ENCODE measurements around the gene RORC.
"Not testable (repeated sequence)": the region's sequence is repeated elsewhere in the genome, so short reads cannot be mapped to it uniquely, and the experiment has no call there.

Gene RORC

GRCh38 chr1:151775894-151776664 is 55.5 kb downstream of the RORC start:
- DNase-seq (ENCODE audit: low read depth in 2 of 2) = no peak

GRCh38 chr1:151774256-151774922 is 57.2 kb downstream of the RORC start:
- no peak for DNase-seq (ENCODE audit: low read depth in 2 of 2)

- DNase-seq (ENCODE audit: low read depth in 2 of 2) = no peak
Observed at GRCh38 chr1:151773702-151774101, 57.9 kb downstream of the RORC start.

- DNase-seq (ENCODE audit: low read depth in 2 of 2) = not testable (repeated sequence)
Observed at GRCh38 chr1:151769270-151769669, 62.3 kb downstream of the RORC start.

- DNase-seq (ENCODE audit: low read depth in 2 of 2) = not testable (repeated sequence)
Observed at GRCh38 chr1:151768351-151769066, 63.1 kb downstream of the RORC start.

- DNase-seq (ENCODE audit: low read depth in 2 of 2) = no peak
Observed at GRCh38 chr1:151763990-151764389, 67.6 kb downstream of the RORC start.

- peak; percentile 76 to 79 for DNase-seq (ENCODE audit: low read depth in 2 of 2)
Observed at GRCh38 chr1:151762941-151763921, 68.4 kb downstream of the RORC start, which contains the start of gene MRPL9. Gene MRPL9 (minus strand): TSS chr1:151763496. CDS start chr1:151763479, 17 bp downstream.

- DNase-seq (ENCODE audit: low read depth in 2 of 2) = no peak
Observed at GRCh38 chr1:151760597-151761385, 70.8 kb downstream of the RORC start.

- DNase-seq (ENCODE audit: low read depth in 2 of 2) = no peak
Observed at GRCh38 chr1:151759241-151759640, 72.4 kb downstream of the RORC start.

- DNase-seq (ENCODE audit: low read depth in 2 of 2) = no peak
Observed at GRCh38 chr1:151756291-151756690, 75.3 kb downstream of the RORC start.

Data from stimulated activated CD4-positive, alpha-beta T cell treated with anti-CD3 and anti-CD28 coated beads, Interleukin-1b, Interleukin-23, amount 100 ng/mL, for 4 hours (primary cell).